T-helper 2 cell treated with Interferon-gamma antibody and Interleukin-4, amounts not matched to agents 100 ng/mL and 5 ng/mL, for 36 hours (primary cell): Measurements from ENCODE around the gene GPR6. TPM values are rescaled to one million over a fixed set of nuclear protein-coding genes. Genes with fewer than 3 reads are reported as not detected.

Experiments used
- intact Hi-C: fragments of 100-400 bp; cut with micrococcal nuclease; formaldehyde crosslinking; loops from one replicate; pipeline ENCODE4 v1.15.1; 2023
- total RNA-seq: library from RNA; stranded (reverse); gene quantifications from 2 replicates; pipeline ENCODE4 v1.2.3, GENCODE V29; 2022

GPR6 gene
- total RNA-seq, 1 donor from 2014 or later, result not detected

- intact Hi-C loops, result no loop called here
These were observed 20.2 kb downstream of the GPR6 start for GRCh38 chr6:109998159-109998785.

- intact Hi-C loops, result no loop called here
These were observed 21.6 kb downstream of the GPR6 start for GRCh38 chr6:109999740-110000139.

- intact Hi-C loops, result no loop called here
These were observed 24.6 kb downstream of the GPR6 start for GRCh38 chr6:110002676-110003075.

- intact Hi-C loops, result no loop called here
These were observed 35.3 kb downstream of the GPR6 start for GRCh38 chr6:110013386-110013785.

- intact Hi-C loops, result no loop called here
These were observed 37.1 kb downstream of the GPR6 start for GRCh38 chr6:110015206-110015605.

- intact Hi-C loops, result no loop called here
These were observed 39.2 kb downstream of the GPR6 start for GRCh38 chr6:110017306-110017705.

GRCh38 chr6:110017946-110018345 lies 39.8 kb downstream of the GPR6 start:
- intact Hi-C loops, result no loop called here

GRCh38 chr6:110018486-110018885 lies 40.4 kb downstream of the GPR6 start:
- intact Hi-C loops, result no loop called here

- intact Hi-C loops, result no loop called here
These were observed 42.8 kb downstream of the GPR6 start for GRCh38 chr6:110020888-110021287.

GRCh38 chr6:110029144-110029543 lies 51.0 kb downstream of the GPR6 start:
- intact Hi-C loops, result no loop called here

Other genes starting within 250 kb of the GPR6 start
- 0.20 and 1.5 TPM in 2 replicates for gene WASF1, start 201.4 kb downstream of the GPR6 start, total RNA-seq
- gene CDC40, start 202.1 kb downstream of the GPR6 start, total RNA-seq, result 25.6 and 27.2 TPM in 2 replicates